ENCODE results near the gene CD300C.

Gene CD300C

GRCh38 chr17:74532115-74532514 is 13.8 kb downstream of the CD300C start:
- peak; percentile 34 for DNase-seq
- no peak for TF ChIP-seq CTCF (IDR thresholded peaks at IDR 0.05; ENCODE audit: low read length)
- no peak for TF ChIP-seq EZH2phosphoT487 (IDR thresholded peaks at IDR 0.05; ENCODE audit: low read length)
- TF ChIP-seq EZH2 (optimal IDR thresholded peaks at IDR 0.05; ENCODE audit: low read depth, low read length), result no peak
- Histone ChIP-seq H2AFZ (ENCODE audit: low read length) (no peak overlapping the region), H3K9ac (ENCODE audit: low read length) (no peak overlapping the region), H3F3A (ENCODE audit: insufficient read depth, low read length) (no peaks in the 10 kb centered on the region), H3K4me1 (ENCODE audit: low read length) (no peaks in the 10 kb centered on the region), H3K27me3 (replicated peaks; ENCODE audit: insufficient read depth, low read length) (peaks cover 98% of the 10 kb centered on the region), H3K27ac (ENCODE audit: low read length) (no peak overlapping the region), H3K4me2 (ENCODE audit: low read depth, low read length) (peak overlapping the region; percentile 30; the same call in 1 of the 2 replicates), H4K20me1 (ENCODE audit: insufficient read depth, low read length) (no peaks in the 10 kb centered on the region), H3K9me3 (replicated peaks; ENCODE audit: insufficient read depth, low read length) (no peaks in the 10 kb centered on the region), H3K4me3 (ENCODE audit: low read length) (no peak overlapping the region), H3K79me2 (ENCODE audit: low read length) (no peaks in the 10 kb centered on the region), H3K9me2 (replicated peaks; ENCODE audit: insufficient read depth, low read length) (no peaks in the 10 kb centered on the region), H3K36me3 (replicated peaks; ENCODE audit: insufficient read depth, low read length) (no peaks in the 10 kb centered on the region)

GRCh38 chr17:74531231-74531761 is 14.6 kb downstream of the CD300C start, which contains the start of gene CD300LB:
TSS of gene CD300LB (minus strand) at chr17:74531475. CDS start at chr17:74531350, 125 bp downstream.
- Histone ChIP-seq H3K36me3 (replicated peaks; ENCODE audit: insufficient read depth, low read length) (no peaks in the 10 kb centered on the region), H3K79me2 (ENCODE audit: low read length) (no peaks in the 10 kb centered on the region), H3K4me3 (ENCODE audit: low read length) (no peak within 1 kb of the TSS), H3F3A (ENCODE audit: insufficient read depth, low read length) (no peaks in the 10 kb centered on the region), H4K20me1 (ENCODE audit: insufficient read depth, low read length) (no peaks in the 10 kb centered on the region), H3K9me2 (replicated peaks; ENCODE audit: insufficient read depth, low read length) (no peaks in the 10 kb centered on the region), H3K27ac (ENCODE audit: low read length) (no peak within 1 kb of the TSS), H3K4me2 (ENCODE audit: low read depth, low read length) (peak within 1 kb of the TSS; percentile 30; the same call in 1 of the 2 replicates), H2AFZ (ENCODE audit: low read length) (no peak within 1 kb of the TSS), H3K9me3 (replicated peaks; ENCODE audit: insufficient read depth, low read length) (no peaks in the 10 kb centered on the region), H3K9ac (ENCODE audit: low read length) (no peak within 1 kb of the TSS), H3K4me1 (ENCODE audit: low read length) (no peaks in the 10 kb centered on the region), H3K27me3 (replicated peaks; ENCODE audit: insufficient read depth, low read length) (peaks cover 98% of the 10 kb centered on the region)
- no peak for DNase-seq
- no peak for TF ChIP-seq CTCF (IDR thresholded peaks at IDR 0.05; ENCODE audit: low read length)
- TF ChIP-seq EZH2 (optimal IDR thresholded peaks at IDR 0.05; ENCODE audit: low read depth, low read length), result no peak
- no peak for TF ChIP-seq EZH2phosphoT487 (IDR thresholded peaks at IDR 0.05; ENCODE audit: low read length)

- no peak overlapping the region for H3K27ac ChIP-seq (ENCODE audit: low read length)
- peaks cover 98% of the 10 kb centered on the region for H3K27me3 ChIP-seq (replicated peaks; ENCODE audit: insufficient read depth, low read length)
These were observed 15.1 kb downstream of the CD300C start for GRCh38 chr17:74530831-74531150.

More at GRCh38 chr17:74530831-74531150, 15.1 kb downstream of the CD300C start:
- no peaks in the 10 kb centered on the region for H4K20me1 ChIP-seq (ENCODE audit: insufficient read depth, low read length)
- no peaks in the 10 kb centered on the region for H3K79me2 ChIP-seq (ENCODE audit: low read length)
- no peaks in the 10 kb centered on the region for H3K9me3 ChIP-seq (replicated peaks; ENCODE audit: insufficient read depth, low read length)
- no peaks in the 10 kb centered on the region for H3F3A ChIP-seq (ENCODE audit: insufficient read depth, low read length)
- no peaks in the 10 kb centered on the region for H3K36me3 ChIP-seq (replicated peaks; ENCODE audit: insufficient read depth, low read length)
- no peak for TF ChIP-seq CTCF (IDR thresholded peaks at IDR 0.05; ENCODE audit: low read length)
- TF ChIP-seq EZH2 (optimal IDR thresholded peaks at IDR 0.05; ENCODE audit: low read depth, low read length), result no peak
- no peak for TF ChIP-seq EZH2phosphoT487 (IDR thresholded peaks at IDR 0.05; ENCODE audit: low read length)
- no peak overlapping the region for H2AFZ ChIP-seq (ENCODE audit: low read length)
- no peak for DNase-seq
- H3K4me3 ChIP-seq (ENCODE audit: low read length), result no peak overlapping the region
- no peak overlapping the region for H3K4me2 ChIP-seq (ENCODE audit: low read depth, low read length)
- no peaks in the 10 kb centered on the region for H3K4me1 ChIP-seq (ENCODE audit: low read length)
- H3K9me2 ChIP-seq (replicated peaks; ENCODE audit: insufficient read depth, low read length), result no peaks in the 10 kb centered on the region
- H3K9ac ChIP-seq (ENCODE audit: low read length), result no peak overlapping the region

All from MM.1S (cell line).